Uterus (tissue), 4 donors: ENCODE measurements around the gene EXOSC5. TPM values are rescaled to one million over a fixed set of nuclear protein-coding genes. Genes with fewer than 3 reads are reported as not detected.

ENCODE experiments used
- DNase-seq, 2 donors: peaks; one replicate each; pipeline ENCODE4 v3.0.0-alpha.2; 2019 to 2020
- H3K27ac ChIP-seq, 2 donors: fragments of 200-600 bp; sonication (generic); 1 replicate in 1 of 2; 2 replicates in 1 of 2; pipeline ENCODE4 v1.5.1; 2016 to 2018
- H3K27me3 ChIP-seq, 2 donors: fragments of 200-600 bp; sonication (generic); one replicate each; pipeline ENCODE4 v1.5.1; 2018 to 2019; ENCODE audit warnings: control low read depth in 1 of 2
- H3K36me3 ChIP-seq, 2 donors: fragments of 200-600 bp; sonication (generic); one replicate each; pipeline ENCODE4 v1.5.1; 2019; ENCODE audit warnings: control low read depth in 1 of 2
- H3K4me1 ChIP-seq, 2 donors: fragments of 200-600 bp; sonication (generic); one replicate each; pipeline ENCODE4 v1.5.1; 2018 to 2019; ENCODE audit warnings: control low read depth in 1 of 2
- H3K4me3 ChIP-seq, 2 donors: fragments of 200-600 bp; sonication (generic); 1 replicate in 1 of 2; 2 replicates in 1 of 2; pipeline ENCODE4 v1.5.1; 2018 to 2019; ENCODE audit warnings: mild to moderate bottlenecking in 1 of 2
- H3K9me3 ChIP-seq, 2 donors: fragments of 200-600 bp; sonication (generic); one replicate each; pipeline ENCODE4 v1.5.1; 2019; ENCODE audit warnings: control low read depth in 1 of 2
- CTCF ChIP-seq, 4 experiments: fragments of 200-600 bp in 2 of 4; fragments of 450-650 bp in 2 of 4; sonication (generic) in 2 of 4; IDR thresholded peaks; one replicate each; pipeline ENCODE4 v1.5.1; 2016 to 2019; ENCODE audit warnings: antibody characterized with exemption in 4 of 4, mild to moderate bottlenecking in 2 of 4, moderate library complexity in 1 of 4
- POLR2A ChIP-seq, 2 donors: fragments of 450-650 bp; IDR thresholded peaks; one replicate each; pipeline ENCODE4 v1.6.1; 2016; ENCODE audit warnings: antibody characterized with exemption in 2 of 2, mild to moderate bottlenecking in 1 of 2, moderate library complexity in 1 of 2
- intact Hi-C: fragments of 100-400 bp; cut with DNase I; formaldehyde crosslinking; loops from one replicate; pipeline ENCODE4 v1.15.1; 2023; ENCODE audit warnings: low total_unique reads
- total RNA-seq, 4 donors: library from RNA; depleted of rRNA in 3 of 4; stranded (reverse); fragments of >200 nt in 3 of 4; gene quantifications; one replicate each; pipeline versions ENCODE4 v1.1.0 to v1.2.4, GENCODE V29; 2014 to 2023
- donor health status: DM: yes; HTN: yes; CAD: no.

Gene EXOSC5
- total RNA-seq, 4 donors from 2014 or later, result 1.5 to 11.4 (median 4.5) TPM

GRCh38 chr19:41415154-41415571, 18.0 kb upstream of the EXOSC5 start:
- Histone ChIP-seq H3K27ac (no peak overlapping the region), H3K4me3 (no peak overlapping the region), H3K4me1 (no peaks in the 10 kb centered on the region), H3K36me3 (no peaks in the 10 kb centered on the region), H3K27me3 (no peaks in the 10 kb centered on the region), H3K9me3 (no peaks in the 10 kb centered on the region)
- intact Hi-C loops, result no loop called here
- no peak for DNase-seq
- no peak for TF ChIP-seq POLR2A (IDR thresholded peaks at IDR 0.05)
- no peak for TF ChIP-seq CTCF (IDR thresholded peaks at IDR 0.05)

- TF ChIP-seq CTCF (IDR thresholded peaks at IDR 0.05) (no peak), POLR2A (IDR thresholded peaks at IDR 0.05) (no peak)
- Histone ChIP-seq H3K36me3 (no peaks in the 10 kb centered on the region), H3K4me3 (no peak overlapping the region), H3K27ac (no peak overlapping the region), H3K9me3 (no peaks in the 10 kb centered on the region), H3K27me3 (no peaks in the 10 kb centered on the region), H3K4me1 (no peaks in the 10 kb centered on the region)
- DNase-seq, result no peak
- intact Hi-C loops, result no loop called here
Observed at GRCh38 chr19:41414461-41414860, 17.3 kb upstream of the EXOSC5 start.

GRCh38 chr19:41413947-41414346, 16.8 kb upstream of the EXOSC5 start:
- no peaks in the 10 kb centered on the region for H3K4me1 ChIP-seq
- TF ChIP-seq POLR2A (IDR thresholded peaks at IDR 0.05) (no peak), CTCF (IDR thresholded peaks at IDR 0.05) (no peak)
- no peaks in the 10 kb centered on the region for H3K36me3 ChIP-seq
- H3K4me3 ChIP-seq, result no peak overlapping the region
- no peaks in the 10 kb centered on the region for H3K27me3 ChIP-seq
- no peaks in the 10 kb centered on the region for H3K9me3 ChIP-seq
- intact Hi-C loops, result no loop called here
- DNase-seq, result no peak
- no peak overlapping the region for H3K27ac ChIP-seq

GRCh38 chr19:41412953-41413352, 15.8 kb upstream of the EXOSC5 start:
- H3K4me1 ChIP-seq, result no peaks in the 10 kb centered on the region
- H3K9me3 ChIP-seq, result no peaks in the 10 kb centered on the region
- no peak for TF ChIP-seq CTCF (IDR thresholded peaks at IDR 0.05)
- no peak for TF ChIP-seq POLR2A (IDR thresholded peaks at IDR 0.05)
- H3K27ac ChIP-seq, result no peak overlapping the region
- DNase-seq, result no peak
- no peak overlapping the region for H3K4me3 ChIP-seq
- H3K27me3 ChIP-seq, result no peaks in the 10 kb centered on the region
- H3K36me3 ChIP-seq, result no peaks in the 10 kb centered on the region
- intact Hi-C loops, result no loop called here

GRCh38 chr19:41411968-41412265, 14.8 kb upstream of the EXOSC5 start:
- DNase-seq, result no peak
- no peak overlapping the region for H3K4me3 ChIP-seq
- H3K36me3 ChIP-seq, result no peaks in the 10 kb centered on the region
- TF ChIP-seq CTCF (IDR thresholded peaks at IDR 0.05), result no peak
- TF ChIP-seq POLR2A (IDR thresholded peaks at IDR 0.05), result no peak
- no peaks in the 10 kb centered on the region for H3K4me1 ChIP-seq
- H3K27me3 ChIP-seq, result no peaks in the 10 kb centered on the region
- no peak overlapping the region for H3K27ac ChIP-seq
- H3K9me3 ChIP-seq, result no peaks in the 10 kb centered on the region
- intact Hi-C loops, result no loop called here
